Activated naive CD4-positive, alpha-beta T cell treated with anti-CD3 and anti-CD28 coated beads, Interleukin-2, amount 10 ng/mL, durations not matched to agents 7 days and 5 days (primary cell): ENCODE data around the gene FHIT.

Source experiments
- CTCF ChIA-PET: fragments of 350-600 bp; sonication (Branson Sonifier 250); formaldehyde crosslinking; loops from one replicate; lab custom pipeline; 2021; ENCODE audit warnings: antibody characterized with exemption; lab: Charles Lee
- DNase-seq: peaks from one replicate; pipeline ENCODE4 v3.0.0-alpha.2; 2020
- H3K27ac Mint-ChIP-seq: one replicate; pipeline ENCODE4 v1.8.0; 2021; ENCODE audit warnings: mild to moderate bottlenecking, moderate library complexity, mixed read lengths
- H3K27me3 Mint-ChIP-seq: one replicate; pipeline ENCODE4 v1.8.0; 2021; ENCODE audit warnings: mild to moderate bottlenecking, mixed read lengths
- H3K36me3 Mint-ChIP-seq: one replicate; pipeline ENCODE4 v1.8.0; 2021; ENCODE audit warnings: mixed read lengths
- H3K4me1 Mint-ChIP-seq: one replicate; pipeline ENCODE4 v1.8.0; 2021; ENCODE audit warnings: mixed read lengths
- H3K4me3 Mint-ChIP-seq: one replicate; pipeline ENCODE4 v1.8.0; 2021; ENCODE audit warnings: mild to moderate bottlenecking, moderate library complexity, mixed read lengths
- H3K9me3 Mint-ChIP-seq: one replicate; pipeline ENCODE4 v1.8.0; 2021; ENCODE audit warnings: mixed read lengths

FHIT gene

GRCh38 chr3:61250784-61251173 is 473 bp downstream of the FHIT start:
- peak; percentile 33 for DNase-seq
- Mint-ChIP-seq H3K4me1 (peaks cover 24% of the 10 kb centered on the region), H3K9me3 (no peaks in the 10 kb centered on the region), H3K36me3 (no peaks in the 10 kb centered on the region), H3K4me3 (peak overlapping the region; percentile 93), H3K27me3 (no peaks in the 10 kb centered on the region), H3K27ac (peak overlapping the region; percentile 92)
- CTCF ChIA-PET = no interaction called here

- H3K9me3 Mint-ChIP-seq = no peaks in the 10 kb centered on the region
- no peaks in the 10 kb centered on the region for H3K36me3 Mint-ChIP-seq
- DNase-seq = no peak
- H3K27ac Mint-ChIP-seq = no peak overlapping the region
- no peaks in the 10 kb centered on the region for H3K27me3 Mint-ChIP-seq
- CTCF ChIA-PET = no interaction called here
- H3K4me1 Mint-ChIP-seq = peaks cover 24% of the 10 kb centered on the region
- H3K4me3 Mint-ChIP-seq = no peak overlapping the region
Observed at GRCh38 chr3:61248496-61248895, 2.8 kb downstream of the FHIT start.

- no peaks in the 10 kb centered on the region for H3K27me3 Mint-ChIP-seq
- H3K9me3 Mint-ChIP-seq = no peaks in the 10 kb centered on the region
- DNase-seq = no peak
- CTCF ChIA-PET = interaction anchor here (1.6 kb wide), 1 partner anchor 9 kb away, joined by 4 read pairs; no protein-coding TSS in a partner anchor
- H3K27ac Mint-ChIP-seq = no peak overlapping the region
- H3K4me1 Mint-ChIP-seq = peaks cover 19% of the 10 kb centered on the region
- no peaks in the 10 kb centered on the region for H3K36me3 Mint-ChIP-seq
- H3K4me3 Mint-ChIP-seq = no peak overlapping the region
Observed at GRCh38 chr3:61247191-61247590, 4.1 kb downstream of the FHIT start.

- no peaks in the 10 kb centered on the region for H3K9me3 Mint-ChIP-seq
- no peak overlapping the region for H3K4me3 Mint-ChIP-seq
- DNase-seq = no peak
- H3K4me1 Mint-ChIP-seq = no peaks in the 10 kb centered on the region
- CTCF ChIA-PET = no interaction called here
- no peaks in the 10 kb centered on the region for H3K36me3 Mint-ChIP-seq
- H3K27ac Mint-ChIP-seq = no peak overlapping the region
- H3K27me3 Mint-ChIP-seq = no peaks in the 10 kb centered on the region
Observed at GRCh38 chr3:61239871-61240270, 11.4 kb downstream of the FHIT start.

- H3K27me3 Mint-ChIP-seq = no peaks in the 10 kb centered on the region
- no peak overlapping the region for H3K27ac Mint-ChIP-seq
- no peaks in the 10 kb centered on the region for H3K4me1 Mint-ChIP-seq
- no peaks in the 10 kb centered on the region for H3K36me3 Mint-ChIP-seq
- H3K4me3 Mint-ChIP-seq = no peak overlapping the region
- no peak for DNase-seq
- no peaks in the 10 kb centered on the region for H3K9me3 Mint-ChIP-seq
- CTCF ChIA-PET = interaction anchor here (1.1 kb wide), 1 partner anchor 10 kb away, joined by 4 read pairs; no protein-coding TSS in a partner anchor
Observed at GRCh38 chr3:61237858-61238257, 13.4 kb downstream of the FHIT start.

DNA sequence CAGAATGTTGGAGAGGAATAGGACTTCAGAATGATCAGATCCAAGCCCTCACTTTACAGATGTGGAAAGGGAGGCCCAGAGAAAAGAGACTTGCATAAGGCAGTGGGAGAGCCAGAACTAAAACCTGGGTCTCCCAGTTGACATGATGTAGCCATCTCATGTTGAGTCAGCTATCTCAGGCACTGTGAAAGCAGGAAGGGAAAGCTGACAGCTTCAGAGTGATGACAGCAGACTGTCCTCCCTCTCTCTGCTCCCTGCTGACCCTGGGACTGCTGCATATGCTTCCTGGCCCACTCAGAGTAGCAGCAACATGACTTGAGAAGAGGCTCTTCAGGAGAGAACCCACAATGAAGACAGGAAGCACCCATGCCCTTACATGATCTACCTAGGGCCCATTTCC is 14.7 kb downstream of the FHIT start:
- no peak for DNase-seq
- Mint-ChIP-seq H3K9me3 (no peaks in the 10 kb centered on the region), H3K27ac (no peak overlapping the region), H3K4me3 (no peak overlapping the region), H3K36me3 (no peaks in the 10 kb centered on the region), H3K27me3 (no peaks in the 10 kb centered on the region), H3K4me1 (no peaks in the 10 kb centered on the region)
- CTCF ChIA-PET = no interaction called here

DNA sequence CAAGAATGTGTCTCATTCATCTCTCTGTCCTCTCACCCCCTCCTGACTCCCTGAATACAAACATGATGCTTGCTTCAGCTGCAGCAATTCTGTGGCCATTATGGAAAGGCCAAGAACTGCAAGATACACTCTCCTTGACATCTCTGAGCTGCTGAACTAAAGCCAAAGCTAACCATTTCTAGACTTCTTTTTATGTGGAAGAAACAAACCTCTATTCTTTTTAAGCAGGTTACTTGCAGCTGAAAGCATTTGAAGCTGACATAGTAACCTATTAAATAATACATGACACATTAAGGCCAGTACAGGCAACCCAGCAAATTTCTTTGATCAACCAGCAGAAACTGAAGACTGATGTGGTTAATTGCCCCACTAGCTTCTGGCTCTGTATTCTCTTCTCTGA is 17.5 kb downstream of the FHIT start:
- Mint-ChIP-seq H3K36me3 (no peaks in the 10 kb centered on the region), H3K27ac (peak overlapping the region; percentile 43), H3K9me3 (no peaks in the 10 kb centered on the region), H3K4me3 (no peak overlapping the region), H3K27me3 (no peaks in the 10 kb centered on the region), H3K4me1 (no peaks in the 10 kb centered on the region)
- CTCF ChIA-PET = no interaction called here
- no peak for DNase-seq

- Mint-ChIP-seq H3K4me3 (no peak overlapping the region), H3K27me3 (no peaks in the 10 kb centered on the region), H3K9me3 (no peaks in the 10 kb centered on the region), H3K36me3 (no peaks in the 10 kb centered on the region), H3K27ac (no peak overlapping the region), H3K4me1 (no peaks in the 10 kb centered on the region)
- CTCF ChIA-PET = no interaction called here
- DNase-seq = no peak
Observed at GRCh38 chr3:61231693-61232092, 19.6 kb downstream of the FHIT start.

DNA sequence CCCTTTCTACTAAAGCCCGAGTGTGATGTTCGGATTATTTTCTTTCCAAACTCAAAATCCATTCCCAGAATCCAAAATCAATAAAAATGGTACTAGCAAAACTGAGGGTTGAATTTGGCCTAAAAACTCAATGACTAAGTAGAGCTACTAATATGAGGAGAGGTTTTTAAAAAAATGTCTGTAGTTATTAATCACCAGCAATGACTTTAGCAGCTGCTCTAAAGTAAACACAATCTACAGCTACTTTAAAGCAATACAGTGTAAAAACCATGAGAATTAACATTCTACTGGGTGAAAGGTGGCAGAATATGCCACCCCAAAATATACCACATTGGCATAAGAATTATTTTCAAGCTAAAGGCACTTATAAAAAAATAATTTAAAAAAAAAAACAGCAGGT is 23.5 kb downstream of the FHIT start:
- Mint-ChIP-seq H3K4me3 (no peak overlapping the region), H3K27me3 (no peaks in the 10 kb centered on the region), H3K36me3 (no peaks in the 10 kb centered on the region), H3K27ac (no peak overlapping the region), H3K4me1 (no peaks in the 10 kb centered on the region), H3K9me3 (no peaks in the 10 kb centered on the region)
- CTCF ChIA-PET = no interaction called here
- no peak for DNase-seq

DNA sequence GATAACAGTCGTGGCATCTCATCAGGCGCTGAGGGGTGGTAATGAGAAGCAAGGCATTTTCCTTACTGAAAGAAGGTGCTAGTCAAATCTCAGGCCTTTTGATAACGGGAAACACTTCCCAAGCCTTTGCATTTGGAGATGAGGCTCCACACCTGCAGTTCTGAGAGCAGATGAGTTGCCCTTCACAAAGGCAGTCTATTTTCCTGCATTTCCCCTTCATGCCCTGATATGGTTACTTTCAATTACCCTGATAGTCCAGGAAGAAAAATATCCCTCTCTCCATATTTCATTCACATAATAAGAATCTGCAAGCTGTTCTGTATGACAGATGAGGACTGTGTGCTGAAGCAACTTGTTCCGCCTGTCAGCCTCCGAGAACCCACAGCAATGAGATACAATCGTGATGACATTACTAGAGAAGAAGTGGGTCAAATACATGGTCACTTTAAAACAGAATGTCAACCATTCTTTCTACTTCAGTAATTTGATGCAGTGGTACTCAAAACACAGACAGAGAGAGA is 25.0 kb downstream of the FHIT start:
- Mint-ChIP-seq H3K36me3 (no peaks in the 10 kb centered on the region), H3K9me3 (no peaks in the 10 kb centered on the region), H3K27ac (no peak overlapping the region), H3K4me3 (no peak overlapping the region), H3K4me1 (no peaks in the 10 kb centered on the region), H3K27me3 (no peaks in the 10 kb centered on the region)
- DNase-seq = no peak
- CTCF ChIA-PET = no interaction called here

- Mint-ChIP-seq H3K9me3 (no peaks in the 10 kb centered on the region), H3K4me1 (no peaks in the 10 kb centered on the region), H3K27ac (no peak overlapping the region), H3K27me3 (no peaks in the 10 kb centered on the region), H3K4me3 (no peak overlapping the region), H3K36me3 (no peaks in the 10 kb centered on the region)
- DNase-seq = no peak
- CTCF ChIA-PET = interaction anchor here (0.6 kb wide), 1 partner anchor 1067 kb away, joined by 3 read pairs; no protein-coding TSS in a partner anchor
Observed at GRCh38 chr3:61224823-61225222, 26.4 kb downstream of the FHIT start.

DNA sequence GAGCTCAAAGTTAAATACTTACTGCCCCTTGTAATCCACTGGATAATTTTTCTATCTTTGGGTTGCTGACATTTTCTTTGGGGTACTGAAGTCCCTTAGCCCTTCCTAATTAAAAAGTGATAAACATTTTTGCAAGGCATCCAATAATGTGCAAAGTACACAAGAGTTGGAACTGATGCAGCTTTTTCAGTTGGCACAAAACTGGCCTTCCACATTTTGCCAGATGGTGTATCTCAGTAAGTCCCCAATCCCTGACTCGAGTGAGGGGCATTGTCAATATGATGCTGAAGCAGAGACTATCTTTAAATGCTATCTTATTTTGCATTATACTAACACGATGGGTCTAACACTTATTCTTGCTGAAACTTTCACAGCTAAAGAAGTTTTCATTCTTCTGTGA is 27.8 kb downstream of the FHIT start:
- no peak overlapping the region for H3K4me3 Mint-ChIP-seq
- no peaks in the 10 kb centered on the region for H3K4me1 Mint-ChIP-seq
- no peak for DNase-seq
- no peaks in the 10 kb centered on the region for H3K9me3 Mint-ChIP-seq
- H3K27ac Mint-ChIP-seq = no peak overlapping the region
- CTCF ChIA-PET = no interaction called here
- no peaks in the 10 kb centered on the region for H3K27me3 Mint-ChIP-seq
- no peaks in the 10 kb centered on the region for H3K36me3 Mint-ChIP-seq

GRCh38 chr3:61222467-61222866 is 28.8 kb downstream of the FHIT start:
- DNase-seq = no peak
- H3K27ac Mint-ChIP-seq = no peak overlapping the region
- no peaks in the 10 kb centered on the region for H3K36me3 Mint-ChIP-seq
- H3K9me3 Mint-ChIP-seq = no peaks in the 10 kb centered on the region
- H3K27me3 Mint-ChIP-seq = no peaks in the 10 kb centered on the region
- H3K4me1 Mint-ChIP-seq = no peaks in the 10 kb centered on the region
- no peak overlapping the region for H3K4me3 Mint-ChIP-seq
- CTCF ChIA-PET = no interaction called here

GRCh38 chr3:61221759-61222362 is 29.4 kb downstream of the FHIT start:
- H3K4me3 Mint-ChIP-seq = no peak overlapping the region
- no peaks in the 10 kb centered on the region for H3K27me3 Mint-ChIP-seq
- CTCF ChIA-PET = no interaction called here
- no peaks in the 10 kb centered on the region for H3K4me1 Mint-ChIP-seq
- no peaks in the 10 kb centered on the region for H3K9me3 Mint-ChIP-seq
- no peak for DNase-seq
- no peaks in the 10 kb centered on the region for H3K36me3 Mint-ChIP-seq
- no peak overlapping the region for H3K27ac Mint-ChIP-seq

GRCh38 chr3:61218504-61218903 is 32.7 kb downstream of the FHIT start:
- no peak overlapping the region for H3K4me3 Mint-ChIP-seq
- no peak for DNase-seq
- peaks cover 3% of the 10 kb centered on the region for H3K9me3 Mint-ChIP-seq
- no peaks in the 10 kb centered on the region for H3K36me3 Mint-ChIP-seq
- H3K27ac Mint-ChIP-seq = no peak overlapping the region
- CTCF ChIA-PET = no interaction called here
- no peaks in the 10 kb centered on the region for H3K4me1 Mint-ChIP-seq
- no peaks in the 10 kb centered on the region for H3K27me3 Mint-ChIP-seq
